Measurements from ENCODE around the gene CD3D. TPM values are rescaled to one million over a fixed set of nuclear protein-coding genes. Genes with fewer than 3 reads are reported as not detected.
"Not testable (repeated sequence)": the region's sequence is repeated elsewhere in the genome, so short reads cannot be mapped to it uniquely, and the experiment has no call there.

CD3D gene
- total and polyA plus RNA-seq, 3 experiments from 2014 or later = 426 to 1,253 (median 438) TPM

DNA sequence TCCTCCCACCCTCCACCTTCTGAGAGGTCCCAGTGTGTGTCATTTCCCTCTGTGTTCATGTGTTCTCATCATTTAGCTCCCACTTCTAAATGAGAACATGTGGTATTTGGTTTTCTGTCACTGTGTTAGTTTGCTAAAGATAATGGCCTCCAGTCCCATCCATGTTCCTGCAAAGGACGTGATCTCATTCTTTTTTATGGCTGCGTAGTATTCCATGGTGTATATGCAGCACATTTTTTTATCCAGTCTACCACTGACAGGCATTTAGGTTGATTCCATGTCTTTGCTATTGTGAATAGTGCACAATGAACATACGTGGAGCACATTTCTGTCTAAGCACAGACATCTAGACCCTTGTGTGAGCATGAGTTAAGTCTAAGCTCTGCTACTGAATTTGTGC is 32.2 kb downstream of the CD3D start:
- H3K4me3 ChIP-seq (ENCODE audit: low read length) = no peak overlapping the region
- peaks cover 24 to 91% (median 43%) of the 10 kb centered on the region in 3 donors for H3K36me3 Mint-ChIP-seq
- H3K4me3 Mint-ChIP-seq = peak overlapping the region; percentile 5 to 62 (median 27)
- no peaks in the 10 kb centered on the region for H3K9me3 ChIP-seq (ENCODE audit: low read length)
- H3K27me3 ChIP-seq (ENCODE audit: insufficient read depth, low read length, poor library complexity, severe bottlenecking) = no peaks in the 10 kb centered on the region
- no peak overlapping the region for H3K27ac ChIP-seq (ENCODE audit: low read depth, low read length)
- peaks cover 84 to 91% (median 90%) of the 10 kb centered on the region in 3 donors for H3K4me1 Mint-ChIP-seq
- POLR2A ChIA-PET = no interaction called here
- no peak for DNase-seq
- CTCF ChIA-PET = interaction anchor here (2.5 kb wide), 1 partner anchor 15 kb away, joined by 14 read pairs; no protein-coding TSS in a partner anchor
- H3K27ac Mint-ChIP-seq = peak overlapping the region; percentile 13 to 89 (median 80)
- no peaks in the 10 kb centered on the region for H3K27me3 Mint-ChIP-seq
- peaks cover 60% of the 10 kb centered on the region for H3K36me3 ChIP-seq (ENCODE audit: insufficient read depth, low read length)
- H3K9me3 Mint-ChIP-seq = no peaks in the 10 kb centered on the region
- peaks cover 79% of the 10 kb centered on the region for H3K4me1 ChIP-seq (ENCODE audit: insufficient read depth, low read length)

- H3K9me3 ChIP-seq (ENCODE audit: low read length); H3K4me3 ChIP-seq (ENCODE audit: low read length); H3K9me3 Mint-ChIP-seq; H3K27me3 Mint-ChIP-seq; H3K27ac ChIP-seq (ENCODE audit: low read depth, low read length); H3K27me3 ChIP-seq (ENCODE audit: insufficient read depth, low read length, poor library complexity, severe bottlenecking); DNase-seq: not testable (repeated sequence)
- H3K36me3 Mint-ChIP-seq = peaks cover 22 to 88% (median 41%) of the 10 kb centered on the region in 3 donors
- Histone ChIP-seq H3K36me3 (ENCODE audit: insufficient read depth, low read length) (peaks cover 50% of the 10 kb centered on the region), H3K4me1 (ENCODE audit: insufficient read depth, low read length) (peaks cover 72% of the 10 kb centered on the region)
- H3K4me3 Mint-ChIP-seq = peak overlapping the region; percentile 77 to 100 (median 100)
- peak overlapping the region; percentile 38 to 99 (median 93) for H3K27ac Mint-ChIP-seq
- H3K4me1 Mint-ChIP-seq = peaks cover 84 to 92% (median 90%) of the 10 kb centered on the region in 3 donors
- POLR2A ChIA-PET = interaction anchor here (0.6 to 1.3 kb wide), 2 partner anchors 33 to 63 kb away, joined by 3 to 6 read pairs; partner anchors contain the start of gene CD3D
- CTCF ChIA-PET = interaction anchor here (0.9 to 2.5 kb wide), 3 partner anchors 14 to 111 kb away, joined by 3 to 14 read pairs (median 8); no protein-coding TSS in a partner anchor
Measured at GRCh38 chr11:118308995-118309528, 33.4 kb downstream of the CD3D start.

DNA sequence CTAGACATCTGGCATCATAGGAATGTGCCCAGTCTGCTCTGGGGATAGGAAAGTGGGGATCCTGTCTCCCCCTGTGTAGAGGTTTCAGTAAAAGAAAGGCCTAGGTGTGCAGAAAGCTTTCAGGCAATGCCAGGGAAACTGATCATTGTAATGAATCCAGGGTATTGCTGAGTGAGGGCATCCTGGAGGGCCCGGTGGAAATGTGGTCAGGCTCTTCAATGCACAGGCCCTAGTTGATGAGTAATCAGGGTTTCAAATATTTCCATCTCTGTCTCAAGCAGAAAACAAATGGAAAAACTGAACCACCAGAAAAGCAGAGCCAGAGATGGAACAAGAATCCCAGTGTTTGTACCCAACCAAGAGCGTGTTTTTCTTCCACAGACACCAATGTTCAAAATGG is 35.9 kb downstream of the CD3D start:
- POLR2A ChIA-PET = interaction anchor here (2.8 to 3.4 kb wide), 2 partner anchors 33 to 36 kb away, joined by 21 to 24 read pairs; partner anchors contain the start of gene CD3D

DNA sequence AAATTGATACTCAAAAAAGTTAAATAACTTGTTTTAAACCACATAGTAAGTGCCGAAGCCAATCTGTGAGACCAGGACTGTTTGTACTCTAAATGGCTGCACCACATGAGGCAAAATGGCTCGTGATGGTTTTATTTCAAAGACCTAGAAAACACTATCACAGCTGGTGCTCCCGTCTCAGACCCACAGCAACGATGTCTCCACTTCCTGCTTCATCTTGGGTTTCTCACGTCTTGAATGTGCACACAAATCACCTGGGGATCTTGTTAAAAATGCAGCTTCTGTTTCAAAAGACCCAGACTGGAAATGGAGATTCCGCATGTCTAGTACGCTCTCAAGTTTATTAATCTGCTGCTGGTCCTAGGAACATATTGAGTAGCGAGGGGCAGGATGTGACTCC is 36.8 kb downstream of the CD3D start:
- peaks cover 72 to 89% (median 83%) of the 10 kb centered on the region in 3 donors for H3K4me1 Mint-ChIP-seq
- H3K36me3 Mint-ChIP-seq = peaks cover 11 to 56% (median 27%) of the 10 kb centered on the region in 3 donors
- CTCF ChIA-PET = interaction anchor here (1.0 to 3.0 kb wide), 4 partner anchors 10 to 107 kb away, joined by 3 to 26 read pairs (median 6); partner anchors contain the start of genes MPZL3 and UBE4A
- H3K27me3 Mint-ChIP-seq = no peaks in the 10 kb centered on the region
- H3K4me3 Mint-ChIP-seq = peak overlapping the region; percentile 99 to 100 (median 100)
- peak in 4 of 5 donors; percentile 18 to 82 (median 74) for DNase-seq
- no peaks in the 10 kb centered on the region for H3K27me3 ChIP-seq (ENCODE audit: insufficient read depth, low read length, poor library complexity, severe bottlenecking)
- peaks cover 19% of the 10 kb centered on the region for H3K36me3 ChIP-seq (ENCODE audit: insufficient read depth, low read length)
- peak overlapping the region; percentile 72 for H3K27ac ChIP-seq (ENCODE audit: low read depth, low read length)
- no peaks in the 10 kb centered on the region for H3K9me3 ChIP-seq (ENCODE audit: low read length)
- no peaks in the 10 kb centered on the region for H3K9me3 Mint-ChIP-seq
- peak overlapping the region; percentile 85 to 100 (median 99) for H3K27ac Mint-ChIP-seq
- peak overlapping the region; percentile 82 for H3K4me3 ChIP-seq (ENCODE audit: low read length)
- H3K4me1 ChIP-seq (ENCODE audit: insufficient read depth, low read length) = peaks cover 62% of the 10 kb centered on the region
- POLR2A ChIA-PET = interaction anchor here (0.7 to 3.4 kb wide), 6 partner anchors 33 to 107 kb away, joined by 3 to 27 read pairs (median 16); partner anchors contain the start of genes CD3D, CD3G and UBE4A

More for the DNA sequence above, 35.9 kb downstream of the CD3D start:
- Histone ChIP-seq H3K4me1 (ENCODE audit: insufficient read depth, low read length) (peaks cover 70% of the 10 kb centered on the region), H3K36me3 (ENCODE audit: insufficient read depth, low read length) (peaks cover 26% of the 10 kb centered on the region), H3K27ac (ENCODE audit: low read depth, low read length) (peak overlapping the region; percentile 17), H3K4me3 (ENCODE audit: low read length) (peak overlapping the region; percentile 61), H3K9me3 (ENCODE audit: low read length) (no peaks in the 10 kb centered on the region), H3K27me3 (ENCODE audit: insufficient read depth, low read length, poor library complexity, severe bottlenecking) (no peaks in the 10 kb centered on the region)
- DNase-seq = peak in 1 of 5 donors; percentile 52
- CTCF ChIA-PET = interaction anchor here (1.0 kb wide), 1 partner anchor 53 kb away, joined by 3 read pairs; the partner anchor contains the start of gene UBE4A
- no peaks in the 10 kb centered on the region for H3K9me3 Mint-ChIP-seq
- H3K4me1 Mint-ChIP-seq = peaks cover 77 to 90% (median 85%) of the 10 kb centered on the region in 3 donors
- peaks cover 11 to 64% (median 27%) of the 10 kb centered on the region in 3 donors for H3K36me3 Mint-ChIP-seq
- no peaks in the 10 kb centered on the region for H3K27me3 Mint-ChIP-seq
- peak overlapping the region; percentile 38 to 100 (median 94) for H3K27ac Mint-ChIP-seq
- peak overlapping the region; percentile 99 to 100 (median 100) for H3K4me3 Mint-ChIP-seq

DNA sequence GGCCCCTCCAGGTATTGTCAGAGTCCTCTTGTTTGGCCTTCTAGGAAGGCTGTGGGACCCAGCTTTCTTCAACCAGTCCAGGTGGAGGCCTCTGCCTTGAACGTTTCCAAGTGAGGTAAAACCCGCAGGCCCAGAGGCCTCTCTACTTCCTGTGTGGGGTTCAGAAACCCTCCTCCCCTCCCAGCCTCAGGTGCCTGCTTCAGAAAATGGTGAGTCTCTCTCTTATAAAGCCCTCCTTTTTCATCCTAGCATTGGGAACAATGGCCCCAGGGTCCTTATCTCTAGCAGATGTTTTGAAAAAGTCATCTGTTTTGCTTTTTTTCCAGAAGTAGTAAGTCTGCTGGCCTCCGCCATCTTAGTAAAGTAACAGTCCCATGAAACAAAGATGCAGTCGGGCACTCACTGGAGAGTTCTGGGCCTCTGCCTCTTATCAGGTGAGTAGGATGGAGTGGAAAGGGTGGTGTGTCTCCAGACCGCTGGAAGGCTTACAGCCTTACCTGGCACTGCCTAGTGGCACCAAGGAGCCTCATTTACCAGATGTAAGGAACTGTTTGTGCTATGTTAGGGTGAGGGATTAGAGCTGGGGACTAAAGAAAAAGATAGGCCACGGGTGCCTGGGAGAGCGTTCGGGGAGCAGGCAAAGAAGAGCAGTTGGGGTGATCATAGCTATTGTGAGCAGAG is 37.8 kb downstream of the CD3D start, which contains the start of gene CD3E:
CD3E (plus strand) TSS at position 163 of the 681 bp plus-strand sequence; CDS start at position 386, 223 bp downstream.
- H3K36me3 ChIP-seq (ENCODE audit: insufficient read depth, low read length) = peaks cover 14% of the 10 kb centered on the region
- peak within 1 kb of the TSS; percentile 93 to 100 (median 99) for H3K27ac Mint-ChIP-seq
- CTCF ChIA-PET = interaction anchor here (0.6 to 3.0 kb wide), 11 partner anchors 9 to 184 kb away, joined by 3 to 26 read pairs (median 4); partner anchors contain the start of gene MPZL3
- peaks cover 68 to 82% (median 74%) of the 10 kb centered on the region in 3 donors for H3K4me1 Mint-ChIP-seq
- H3K27me3 Mint-ChIP-seq = no peaks in the 10 kb centered on the region
- DNase-seq = peak; percentile 40 to 85 (median 76)
- peaks cover 11 to 47% (median 22%) of the 10 kb centered on the region in 3 donors for H3K36me3 Mint-ChIP-seq
- H3K27ac ChIP-seq (ENCODE audit: low read depth, low read length) = peak within 1 kb of the TSS; percentile 72
- H3K27me3 ChIP-seq (ENCODE audit: insufficient read depth, low read length, poor library complexity, severe bottlenecking) = no peaks in the 10 kb centered on the region
- H3K9me3 ChIP-seq (ENCODE audit: low read length) = no peaks in the 10 kb centered on the region
- peak within 1 kb of the TSS; percentile 99 to 100 (median 100) for H3K4me3 Mint-ChIP-seq
- peak within 1 kb of the TSS; percentile 82 for H3K4me3 ChIP-seq (ENCODE audit: low read length)
- peaks cover 54% of the 10 kb centered on the region for H3K4me1 ChIP-seq (ENCODE audit: insufficient read depth, low read length)
- no peaks in the 10 kb centered on the region for H3K9me3 Mint-ChIP-seq
- POLR2A ChIA-PET = interaction anchor here (0.6 to 3.4 kb wide), 8 partner anchors 34 to 797 kb away, joined by 3 to 27 read pairs (median 6); partner anchors contain the start of genes CD3D, CD3G, DPAGT1 and UBE4A

DNA sequence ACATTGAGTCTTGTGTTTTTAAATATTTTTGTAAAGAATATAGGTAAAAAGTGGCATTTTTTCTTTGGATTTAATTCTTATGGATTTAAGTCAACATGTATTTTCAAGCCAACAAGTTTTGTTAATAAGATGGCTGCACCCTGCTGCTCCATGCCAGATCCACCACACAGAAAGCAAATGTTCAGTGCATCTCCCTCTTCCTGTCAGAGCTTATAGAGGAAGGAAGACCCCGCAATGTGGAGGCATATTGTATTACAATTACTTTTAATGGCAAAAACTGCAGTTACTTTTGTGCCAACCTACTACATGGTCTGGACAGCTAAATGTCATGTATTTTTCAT is 38.3 kb downstream of the CD3D start:
- Mint-ChIP-seq H3K4me1 (peaks cover 63 to 77% (median 69%) of the 10 kb centered on the region in 3 donors), H3K36me3 (peaks cover 11 to 42% (median 22%) of the 10 kb centered on the region in 3 donors), H3K27ac (peak overlapping the region; percentile 93 to 100 (median 99)), H3K27me3 (no peaks in the 10 kb centered on the region), H3K4me3 (peak overlapping the region; percentile 99 to 100 (median 100)), H3K9me3 (no peaks in the 10 kb centered on the region)
- H3K27ac ChIP-seq (ENCODE audit: low read depth, low read length) = peak overlapping the region; percentile 72
- H3K27me3 ChIP-seq (ENCODE audit: insufficient read depth, low read length, poor library complexity, severe bottlenecking) = no peaks in the 10 kb centered on the region
- ChIA-PET CTCF (interaction anchor here (0.9 to 3.0 kb wide), 9 partner anchors 8 to 184 kb away, joined by 3 to 26 read pairs (median 4); no protein-coding TSS in a partner anchor), POLR2A (interaction anchor here (0.6 to 3.4 kb wide), 10 partner anchors 35 to 798 kb away, joined by 3 to 27 read pairs (median 5); partner anchors contain the start of genes CD3D, CD3G, DPAGT1 and UBE4A)
- no peaks in the 10 kb centered on the region for H3K9me3 ChIP-seq (ENCODE audit: low read length)
- no peak for DNase-seq
- peaks cover 14% of the 10 kb centered on the region for H3K36me3 ChIP-seq (ENCODE audit: insufficient read depth, low read length)
- H3K4me1 ChIP-seq (ENCODE audit: insufficient read depth, low read length) = peaks cover 54% of the 10 kb centered on the region
- peak overlapping the region; percentile 82 for H3K4me3 ChIP-seq (ENCODE audit: low read length)

GRCh38 chr11:118301600-118302195 is 40.8 kb downstream of the CD3D start:
- no peaks in the 10 kb centered on the region for H3K36me3 ChIP-seq (ENCODE audit: insufficient read depth, low read length)
- Mint-ChIP-seq H3K4me1 (peaks cover 38 to 52% (median 44%) of the 10 kb centered on the region in 3 donors), H3K36me3 (peaks cover 8 to 17% (median 11%) of the 10 kb centered on the region in 3 donors), H3K4me3 (no peak overlapping the region), H3K9me3 (no peaks in the 10 kb centered on the region), H3K27ac (peak overlapping the region in 5 of 8 donors; percentile 47 to 82 (median 57)), H3K27me3 (no peaks in the 10 kb centered on the region)
- H3K4me3 ChIP-seq (ENCODE audit: low read length) = no peak overlapping the region
- peaks cover 30% of the 10 kb centered on the region for H3K4me1 ChIP-seq (ENCODE audit: insufficient read depth, low read length)
- POLR2A ChIA-PET = interaction anchor here (0.9 kb wide), 1 partner anchor 50 kb away, joined by 4 read pairs; no protein-coding TSS in a partner anchor
- no peaks in the 10 kb centered on the region for H3K9me3 ChIP-seq (ENCODE audit: low read length)
- no peak overlapping the region for H3K27ac ChIP-seq (ENCODE audit: low read depth, low read length)
- no peak for DNase-seq
- no peaks in the 10 kb centered on the region for H3K27me3 ChIP-seq (ENCODE audit: insufficient read depth, low read length, poor library complexity, severe bottlenecking)
- CTCF ChIA-PET = interaction anchor here (0.6 to 2.3 kb wide), 6 partner anchors 12 to 138 kb away, joined by 3 to 7 read pairs (median 3); no protein-coding TSS in a partner anchor
